ENCODE results near the gene PAIP1. TPM values are rescaled to one million over a fixed set of nuclear protein-coding genes. Genes with fewer than 3 reads are reported as not detected.
A peak's percentile ranks its signal among the peaks of the same experiment; 100 is the strongest.

The PAIP1 gene
- total RNA-seq: 111 and 112 TPM in 2 replicates
- long read RNA-seq, transcript PAIP1-203 (11 exons, 1,734 nt): major isoform, 25 of 68 reads
- long read RNA-seq, transcript PAIP1-202 (11 exons, 1,814 nt): minor isoform, 5 of 68 reads
- long read RNA-seq, partial matches to known transcripts: 20 of 68 reads
- long read RNA-seq, other reads (novel, unspliced or antisense): 16 of 68 reads

GRCh38 chr5:43556857-43557542 lies at the start of gene PAIP1:
TSS of gene PAIP1 (minus strand) at chr5:43557077. CDS start at chr5:43556846, 231 bp downstream.
- TF ChIP-seq CTCF (conservative IDR thresholded peaks at IDR 0.05): peak; percentile 73
- peaks cover 5% of the 10 kb centered on the region for H3K36me3 Mint-ChIP-seq (ENCODE audit: low read depth)
- peak within 1 kb of the TSS; percentile 97 for H3K27ac Mint-ChIP-seq (ENCODE audit: unreplicated experiment)
- DNase-seq (ENCODE audit: low read depth, low spot score): peak; percentile 74
- peak within 1 kb of the TSS; percentile 91 for H3K4me3 Mint-ChIP-seq
- peaks cover 8% of the 10 kb centered on the region for H3K27me3 Mint-ChIP-seq (ENCODE audit: low read depth)
- no peaks in the 10 kb centered on the region for H3K9me3 Mint-ChIP-seq
- H3K4me1 Mint-ChIP-seq: peaks cover 5% of the 10 kb centered on the region

- Mint-ChIP-seq H3K27me3 (ENCODE audit: low read depth) (no peaks in the 10 kb centered on the region), H3K4me3 (peak overlapping the region; percentile 32), H3K9me3 (no peaks in the 10 kb centered on the region), H3K36me3 (ENCODE audit: low read depth) (peaks cover 18% of the 10 kb centered on the region), H3K4me1 (peaks cover 26% of the 10 kb centered on the region), H3K27ac (ENCODE audit: unreplicated experiment) (no peak overlapping the region)
- no peak for DNase-seq (ENCODE audit: low read depth, low spot score)
- TF ChIP-seq CTCF (conservative IDR thresholded peaks at IDR 0.05): no peak
Measured at GRCh38 chr5:43606351-43606750, 49.5 kb upstream of the PAIP1 start.

- H3K27ac Mint-ChIP-seq (ENCODE audit: unreplicated experiment): no peak overlapping the region
- no peaks in the 10 kb centered on the region for H3K9me3 Mint-ChIP-seq
- no peak for TF ChIP-seq CTCF (conservative IDR thresholded peaks at IDR 0.05)
- H3K4me1 Mint-ChIP-seq: peaks cover 30% of the 10 kb centered on the region
- DNase-seq (ENCODE audit: low read depth, low spot score): no peak
- H3K27me3 Mint-ChIP-seq (ENCODE audit: low read depth): no peaks in the 10 kb centered on the region
- peak overlapping the region; percentile 93 for H3K4me3 Mint-ChIP-seq
- H3K36me3 Mint-ChIP-seq (ENCODE audit: low read depth): peaks cover 14% of the 10 kb centered on the region
Measured at GRCh38 chr5:43604699-43605098, 47.8 kb upstream of the PAIP1 start.

GRCh38 chr5:43603344-43604217 lies 46.7 kb upstream of the PAIP1 start:
- H3K4me3 Mint-ChIP-seq: peak overlapping the region; percentile 93

More at GRCh38 chr5:43603344-43604217, 46.7 kb upstream of the PAIP1 start:
- H3K4me1 Mint-ChIP-seq: peaks cover 30% of the 10 kb centered on the region
- peak; percentile 18 for DNase-seq (ENCODE audit: low read depth, low spot score)
- H3K9me3 Mint-ChIP-seq: no peaks in the 10 kb centered on the region
- no peaks in the 10 kb centered on the region for H3K27me3 Mint-ChIP-seq (ENCODE audit: low read depth)
- H3K36me3 Mint-ChIP-seq (ENCODE audit: low read depth): peaks cover 12% of the 10 kb centered on the region
- TF ChIP-seq CTCF (conservative IDR thresholded peaks at IDR 0.05): no peak
- H3K27ac Mint-ChIP-seq (ENCODE audit: unreplicated experiment): peak overlapping the region; percentile 32

Measured in neural crest cell (in vitro differentiated cells).